Fibroblast of villous mesenchyme (primary cell): Measurements from ENCODE around the gene AAGAB. TPM values are rescaled to one million over a fixed set of nuclear protein-coding genes. Genes with fewer than 3 reads are reported as not detected.

Experiments
- DNase-seq: peaks from one replicate; pipeline ENCODE4 v3.0.0-alpha.2; 2010; ENCODE audit warnings: low read depth
- H3K4me3 ChIP-seq: 2 replicates; pipeline ENCODE4 v1.5.1; 2011; ENCODE audit warnings: low read depth, mild to moderate bottlenecking, low read length
- total RNA-seq: library from RNA; depleted of rRNA; stranded (reverse); fragments of >200 nt; gene quantifications from 2 replicates; pipeline ENCODE4 v1.2.3, GENCODE V29; 2012
- TF ChIP-seq, protein P1 (sequence below): IDR thresholded peaks from 2 replicates; pipeline ENCODE4 v1.5.1; 2012; ENCODE audit warnings: low read depth, mild to moderate bottlenecking, low read length; ENCODE audit not compliant: insufficient read depth

Gene AAGAB
- total RNA-seq, 1 donor, result 50.1 TPM

DNA sequence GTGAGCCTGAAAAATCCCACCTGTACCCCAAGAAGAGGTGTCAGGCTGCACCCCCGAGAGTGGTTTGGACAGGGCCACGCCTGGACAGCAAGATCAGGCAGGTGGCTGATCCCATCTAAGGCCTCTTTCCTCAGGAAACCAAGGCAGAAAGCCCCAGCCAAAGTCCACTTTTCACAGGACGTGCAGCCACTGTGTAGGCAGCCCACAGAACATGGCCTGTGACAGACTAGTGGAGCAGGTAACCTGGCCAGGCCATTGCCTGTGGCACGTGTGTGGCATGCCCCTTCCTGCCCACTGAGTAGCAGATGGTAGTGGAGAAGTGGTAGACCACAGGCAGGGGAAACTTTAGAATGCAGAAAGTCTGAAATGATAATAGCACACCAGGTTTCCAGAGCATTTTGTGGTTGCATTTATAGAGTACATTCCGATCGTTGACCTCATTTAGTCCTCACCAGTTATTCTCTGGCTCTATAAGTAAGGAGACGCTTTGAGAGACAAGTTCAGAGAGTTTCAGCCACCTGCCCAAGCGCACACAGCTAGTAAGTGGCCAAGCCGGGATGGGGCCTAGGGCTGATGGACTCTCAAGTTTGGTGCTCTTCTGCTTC lies 68.7 kb downstream of the AAGAB start:
- no peak overlapping the region for H3K4me3 ChIP-seq
- TF ChIP-seq, protein P1, sequence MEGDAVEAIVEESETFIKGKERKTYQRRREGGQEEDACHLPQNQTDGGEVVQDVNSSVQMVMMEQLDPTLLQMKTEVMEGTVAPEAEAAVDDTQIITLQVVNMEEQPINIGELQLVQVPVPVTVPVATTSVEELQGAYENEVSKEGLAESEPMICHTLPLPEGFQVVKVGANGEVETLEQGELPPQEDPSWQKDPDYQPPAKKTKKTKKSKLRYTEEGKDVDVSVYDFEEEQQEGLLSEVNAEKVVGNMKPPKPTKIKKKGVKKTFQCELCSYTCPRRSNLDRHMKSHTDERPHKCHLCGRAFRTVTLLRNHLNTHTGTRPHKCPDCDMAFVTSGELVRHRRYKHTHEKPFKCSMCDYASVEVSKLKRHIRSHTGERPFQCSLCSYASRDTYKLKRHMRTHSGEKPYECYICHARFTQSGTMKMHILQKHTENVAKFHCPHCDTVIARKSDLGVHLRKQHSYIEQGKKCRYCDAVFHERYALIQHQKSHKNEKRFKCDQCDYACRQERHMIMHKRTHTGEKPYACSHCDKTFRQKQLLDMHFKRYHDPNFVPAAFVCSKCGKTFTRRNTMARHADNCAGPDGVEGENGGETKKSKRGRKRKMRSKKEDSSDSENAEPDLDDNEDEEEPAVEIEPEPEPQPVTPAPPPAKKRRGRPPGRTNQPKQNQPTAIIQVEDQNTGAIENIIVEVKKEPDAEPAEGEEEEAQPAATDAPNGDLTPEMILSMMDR, result no peak
- DNase-seq, result peak; percentile 89

DNA sequence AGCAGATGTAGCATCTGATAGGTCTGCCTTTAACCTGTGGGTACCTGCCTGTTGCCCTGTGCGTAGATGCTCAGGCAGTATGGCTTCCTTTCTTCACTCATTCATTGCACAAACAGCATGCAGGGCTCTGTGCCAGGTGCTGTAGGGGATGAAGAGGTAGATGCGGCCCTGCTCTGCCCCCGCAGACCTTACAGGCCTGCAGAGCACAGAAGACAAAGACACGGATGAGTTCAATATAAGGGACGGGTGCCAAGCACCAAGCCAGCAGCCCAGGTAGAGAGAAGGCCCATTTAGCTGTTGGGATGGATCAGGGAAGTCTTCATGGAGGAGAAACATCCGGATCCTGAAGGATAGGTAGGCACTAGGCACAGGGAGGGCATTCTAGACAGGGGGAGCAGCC lies 69.4 kb downstream of the AAGAB start:
- DNase-seq, result no peak
- TF ChIP-seq, protein P1, result no peak

DNA sequence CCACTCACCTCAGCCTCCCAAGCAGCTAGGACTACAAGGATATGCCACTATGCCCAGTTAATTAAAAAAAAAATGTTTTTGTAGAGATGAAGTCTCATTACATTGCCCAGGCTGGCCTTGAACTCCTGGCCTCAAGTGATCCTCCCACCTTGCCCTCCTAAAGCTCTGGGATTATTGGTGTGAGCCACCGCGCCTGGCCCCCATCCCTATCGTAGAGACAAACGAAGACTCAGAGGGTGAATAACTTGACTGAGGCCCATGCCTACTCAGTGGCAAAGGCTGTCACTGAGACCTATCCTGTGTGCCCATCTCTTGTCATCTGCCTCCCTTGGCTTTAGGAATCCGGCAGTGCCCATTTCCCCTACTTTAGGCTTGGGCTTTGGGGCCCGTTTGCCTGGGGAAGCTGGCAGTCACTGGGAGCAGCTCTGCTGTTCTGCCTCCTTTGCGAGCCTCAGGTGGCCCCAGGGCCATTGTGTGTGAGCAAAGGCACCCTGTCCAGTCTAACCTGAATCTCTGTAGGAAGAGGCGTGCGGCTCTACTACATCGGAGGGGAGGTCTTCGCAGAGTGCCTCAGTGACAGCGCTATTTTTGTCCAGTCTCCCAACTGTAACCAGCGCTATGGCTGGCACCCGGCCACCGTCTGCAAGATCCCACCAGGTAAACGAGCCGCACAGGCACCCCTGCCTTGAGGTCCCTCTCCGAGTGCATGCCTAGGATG lies 70.1 kb downstream of the AAGAB start:
- no peak for DNase-seq
- TF ChIP-seq, protein P1, result no peak
- H3K4me3 ChIP-seq, result no peak overlapping the region

More for the DNA sequence above, 69.4 kb downstream of the AAGAB start:
- no peak overlapping the region for H3K4me3 ChIP-seq

DNA sequence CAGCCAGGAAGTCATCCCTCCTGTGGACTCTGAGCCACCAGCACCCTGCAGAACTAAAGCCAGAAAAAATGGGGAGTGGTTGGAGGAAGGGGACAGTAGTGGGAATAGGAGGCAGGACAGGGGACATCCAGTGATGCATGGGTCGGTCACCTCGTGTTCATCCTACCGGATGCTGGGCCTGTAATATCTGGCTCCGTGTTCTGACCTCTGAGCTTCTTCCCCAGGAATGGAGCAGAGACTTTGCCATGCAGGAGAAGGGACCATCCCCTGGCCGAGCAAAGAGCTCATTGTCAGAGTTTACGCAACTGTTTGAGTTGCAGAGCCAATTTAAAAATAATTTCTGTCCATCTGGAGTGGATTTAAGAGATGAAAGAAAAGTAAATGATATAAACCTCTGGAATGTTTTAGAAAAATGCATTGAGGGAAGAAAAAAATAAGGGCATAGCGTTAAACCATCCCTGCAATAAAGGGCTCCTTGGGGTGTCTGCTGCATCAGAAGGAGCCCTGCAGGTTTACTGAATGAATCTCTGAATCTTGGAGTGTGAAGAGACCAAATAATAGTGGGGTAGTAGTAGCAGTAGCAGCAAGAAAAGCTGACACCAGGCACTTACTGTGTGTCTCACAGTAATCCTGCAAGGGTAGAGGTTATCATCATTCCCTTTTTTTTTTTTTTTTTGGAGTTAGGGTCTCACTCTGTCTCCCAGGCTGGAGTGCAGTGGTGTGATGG lies 70.9 kb downstream of the AAGAB start:
- peak; percentile 83 for DNase-seq
- no peak overlapping the region for H3K4me3 ChIP-seq

DNA sequence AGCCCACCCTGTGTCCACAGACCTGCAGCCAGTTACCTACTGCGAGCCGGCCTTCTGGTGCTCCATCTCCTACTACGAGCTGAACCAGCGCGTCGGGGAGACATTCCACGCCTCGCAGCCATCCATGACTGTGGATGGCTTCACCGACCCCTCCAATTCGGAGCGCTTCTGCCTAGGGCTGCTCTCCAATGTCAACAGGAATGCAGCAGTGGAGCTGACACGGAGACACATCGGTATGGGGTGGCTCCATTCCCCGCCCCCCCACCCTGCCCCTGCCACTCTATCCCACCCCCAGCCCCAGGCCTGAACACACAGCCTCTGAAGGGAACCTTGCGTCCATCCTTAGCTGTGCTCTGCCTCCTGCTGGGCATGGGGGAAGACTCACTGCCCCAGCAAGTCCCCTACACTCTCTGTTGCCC lies 73.2 kb downstream of the AAGAB start:
- H3K4me3 ChIP-seq, result no peak overlapping the region
- DNase-seq, result no peak
- TF ChIP-seq, protein P1, result no peak

More for the DNA sequence above, 70.9 kb downstream of the AAGAB start:
- TF ChIP-seq, protein P1, result no peak

DNA sequence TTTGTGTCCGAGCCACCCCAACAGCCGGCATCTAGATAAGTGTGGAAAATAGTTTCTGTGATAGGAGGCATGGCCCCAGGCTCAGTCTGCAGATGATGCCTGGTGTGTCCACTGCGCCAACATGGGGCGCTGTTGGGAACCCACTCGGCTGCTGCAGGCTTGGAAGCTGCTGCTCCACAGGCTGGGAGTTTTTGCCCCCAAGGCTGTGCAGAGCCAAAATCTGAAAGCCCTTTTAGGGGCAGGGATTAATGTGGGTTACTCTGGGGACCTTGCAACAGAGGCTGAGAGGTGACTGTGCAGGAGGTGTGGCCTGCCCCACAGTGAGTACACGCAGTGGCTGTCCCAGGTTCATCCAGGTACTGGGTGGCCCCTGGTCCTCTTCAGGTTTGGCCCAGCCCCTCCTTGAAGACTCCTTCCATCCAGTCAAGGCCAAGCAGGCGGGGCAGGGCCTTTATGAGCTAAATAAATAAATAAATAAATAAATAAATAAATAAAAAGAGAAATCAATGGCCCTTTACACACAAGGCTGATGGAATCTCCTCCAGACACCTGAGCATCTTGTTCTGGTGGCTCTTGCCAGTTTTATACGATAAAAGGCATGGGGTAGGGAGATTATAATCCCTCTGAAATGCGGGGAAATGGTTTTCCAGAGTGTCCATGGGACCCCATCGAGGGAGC lies 73.8 kb downstream of the AAGAB start:
- no peak overlapping the region for H3K4me3 ChIP-seq

More for the DNA sequence above, 73.8 kb downstream of the AAGAB start:
- TF ChIP-seq, protein P1, result no peak
- DNase-seq, result no peak
